Measurements from ENCODE around the gene CLVS2. TPM values are rescaled to one million over a fixed set of nuclear protein-coding genes. Genes with fewer than 3 reads are reported as not detected.

CLVS2 gene
- total RNA-seq, 1 experiment from 2014 or later = 0.04 TPM

Other genes starting within 250 kb of the CLVS2 start
- not detected in 2 replicates for gene FABP7, start 216.5 kb upstream of the CLVS2 start, total RNA-seq (2014; rRNA removed; shearing (Covaris generic))
- gene SMPDL3A, start 207.0 kb upstream of the CLVS2 start, total RNA-seq (2014; rRNA removed; shearing (Covaris generic)) = 12.9 and 15.5 TPM in 2 replicates

Data from H4 (cell line).